ENCODE measurements around the gene BGLAP.

BGLAP gene

DNA sequence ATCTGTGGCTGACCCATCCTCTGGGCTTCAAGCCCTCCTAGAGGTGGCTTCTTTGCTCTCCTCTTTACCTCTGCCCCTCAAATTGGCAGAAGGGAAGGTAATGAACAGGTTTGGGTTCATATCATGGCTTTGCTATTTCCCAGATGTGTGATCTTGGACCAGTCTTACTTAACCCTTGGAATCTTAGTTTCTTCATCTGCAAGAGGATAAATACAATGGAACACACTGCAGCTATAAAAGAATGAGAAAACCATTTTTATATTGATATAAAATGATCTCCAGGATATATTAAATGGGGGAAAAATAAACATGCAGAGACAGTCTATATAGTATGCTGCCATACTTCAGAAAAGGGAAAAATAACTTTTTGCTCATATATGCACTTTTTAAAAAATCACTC is 47.9 kb downstream of the BGLAP start:
- Mint-ChIP-seq H3K9me3 (no peaks in the 10 kb centered on the region), H3K27ac (ENCODE audit: low read depth) (no peak overlapping the region), H3K27me3 (no peaks in the 10 kb centered on the region), H3K4me1 (peaks cover 19% of the 10 kb centered on the region), H3K4me3 (no peak overlapping the region), H3K36me3 (ENCODE audit: insufficient read depth) (peaks cover 16% of the 10 kb centered on the region)
- no peak for DNase-seq (ENCODE audit: low spot score in 2 of 2)
- ATAC-seq (replicated peaks; ENCODE audit: extremely low read depth, poor library complexity, severe bottlenecking), result no peak

DNA sequence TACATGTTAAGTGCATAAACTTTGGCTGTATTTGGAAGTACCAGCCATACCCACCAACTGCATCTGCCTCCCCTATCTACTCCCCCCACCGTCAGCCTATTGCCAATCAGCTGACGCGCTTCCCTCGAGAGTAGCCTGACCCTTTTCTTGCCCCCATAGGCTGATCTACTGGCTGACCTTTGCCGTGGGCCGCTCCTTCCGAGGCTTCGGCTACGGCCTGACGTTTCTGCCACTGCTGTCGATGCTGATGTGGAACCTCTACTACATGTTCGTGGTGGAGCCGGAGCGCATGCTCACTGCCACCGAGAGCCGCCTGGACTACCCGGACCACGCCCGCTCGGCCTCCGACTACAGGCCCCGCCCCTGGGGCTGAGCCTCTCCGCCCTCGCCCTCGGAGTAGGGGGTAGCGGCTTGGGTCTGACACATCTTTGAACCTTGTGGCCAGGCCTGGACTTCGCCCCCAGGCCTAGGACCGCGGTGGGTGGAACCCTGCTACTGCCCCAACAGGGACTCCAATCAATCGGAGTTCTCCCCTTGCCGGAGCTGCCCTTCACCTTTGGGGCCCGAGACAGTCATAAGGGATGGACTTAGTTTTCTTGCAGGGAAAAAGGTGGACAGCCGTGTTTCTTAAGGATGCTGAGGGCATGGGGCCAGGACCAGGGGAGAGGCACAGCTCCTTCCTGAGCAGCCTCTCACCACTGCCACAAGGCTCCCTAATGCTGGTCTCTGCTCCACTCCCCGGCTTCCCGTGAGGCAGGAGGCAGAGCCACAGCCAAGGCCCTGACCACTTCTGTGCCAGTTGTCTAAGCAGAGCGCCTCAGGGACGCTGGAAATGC is 49.5 kb downstream of the BGLAP start:
- Mint-ChIP-seq H3K27ac (ENCODE audit: low read depth) (no peak overlapping the region), H3K36me3 (ENCODE audit: insufficient read depth) (peaks cover 16% of the 10 kb centered on the region), H3K9me3 (no peaks in the 10 kb centered on the region), H3K4me3 (no peak overlapping the region), H3K4me1 (peaks cover 22% of the 10 kb centered on the region), H3K27me3 (no peaks in the 10 kb centered on the region)
- DNase-seq (ENCODE audit: low spot score in 2 of 2), result no peak
- ATAC-seq (replicated peaks; ENCODE audit: extremely low read depth, poor library complexity, severe bottlenecking), result no peak
